ENCODE data around the gene ZNF837.

The ZNF837 gene

GRCh38 chr19:58367698-58368454, 13.0 kb downstream of the ZNF837 start:
- no peak for FAIRE-seq

DNA sequence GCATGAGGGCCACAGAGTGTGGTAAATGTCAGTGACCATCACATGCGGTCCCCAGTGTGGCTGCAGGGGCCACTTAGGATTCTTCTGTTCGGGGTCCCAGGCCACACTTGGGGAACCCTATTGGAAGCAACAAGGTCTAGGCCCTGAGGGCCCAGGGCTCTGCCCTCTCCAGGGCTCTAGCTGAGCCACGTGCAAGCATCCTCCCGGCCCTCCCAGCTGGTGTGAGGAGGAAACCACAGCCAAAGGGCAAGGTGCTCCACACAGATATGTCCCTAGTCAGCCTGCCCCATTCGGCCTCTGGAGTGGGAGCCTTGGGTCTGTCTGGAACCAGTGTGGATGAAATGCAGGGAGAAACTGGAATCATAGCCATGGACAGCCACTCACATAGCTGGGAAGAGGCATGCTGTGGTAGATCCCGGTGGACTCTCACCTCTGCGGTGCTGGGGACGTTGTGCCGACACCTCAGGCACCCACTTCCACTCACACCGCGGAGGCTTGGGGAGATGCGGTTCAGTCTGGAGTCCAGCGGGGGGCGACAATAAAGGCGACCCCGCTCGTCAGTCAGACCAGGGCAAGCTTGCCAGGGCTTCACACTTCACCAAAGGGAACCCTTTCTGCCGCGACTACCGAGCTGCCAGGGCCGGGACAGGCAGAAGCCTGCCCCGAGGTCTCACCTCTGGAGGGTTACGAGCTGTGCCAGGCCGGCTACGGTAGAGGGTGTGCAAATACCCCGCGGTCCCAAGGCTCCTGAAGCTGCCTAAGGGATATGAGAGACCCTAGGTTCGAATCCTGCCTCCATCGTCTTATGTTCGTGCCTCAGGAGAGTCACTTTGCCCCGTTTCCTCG, 14.0 kb downstream of the ZNF837 start:
- no peak for FAIRE-seq

- no peak for FAIRE-seq
Measured at GRCh38 chr19:58364146-58364545, 16.7 kb downstream of the ZNF837 start.

GRCh38 chr19:58362272-58362994, 18.4 kb downstream of the ZNF837 start, which contains the start of gene ZNF497:
TSS of gene ZNF497 (minus strand) at chr19:58362751. CDS start at chr19:58357635, 5,116 bp downstream.
- FAIRE-seq, result peak; percentile 15

GRCh38 chr19:58361900-58362271, 18.9 kb downstream of the ZNF837 start:
- no peak for FAIRE-seq

DNA sequence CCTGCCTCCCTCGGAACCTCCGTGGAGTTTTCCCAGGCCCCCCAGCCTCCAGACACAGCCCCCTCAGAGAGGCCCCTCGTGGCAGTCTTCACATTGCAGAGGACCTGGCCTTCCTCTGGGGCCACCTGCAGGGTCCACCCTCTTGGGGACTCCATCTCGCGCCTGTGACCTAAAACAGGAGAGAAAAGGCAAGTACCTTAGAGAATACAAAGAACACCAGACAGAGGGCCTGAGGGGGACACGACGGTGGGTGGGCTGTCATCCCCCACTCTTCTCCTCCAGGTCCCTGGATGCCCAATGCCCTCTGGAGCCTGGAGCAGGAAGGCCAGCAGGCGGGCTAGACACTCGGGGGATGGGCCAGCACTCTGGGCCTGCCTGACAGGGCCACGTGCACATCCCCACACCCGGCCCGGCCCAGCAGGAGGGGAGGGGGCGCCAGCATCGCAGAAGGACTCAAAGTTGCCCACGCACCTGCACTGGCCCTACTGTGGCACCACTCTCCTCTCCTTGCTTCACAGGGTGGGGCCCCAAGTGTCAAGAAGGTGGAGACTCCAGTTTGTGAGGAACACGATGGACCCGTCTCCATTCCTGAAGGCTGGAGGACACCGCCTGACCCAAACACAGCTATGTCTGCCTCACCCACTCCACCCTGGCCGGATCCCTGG, 23.2 kb downstream of the ZNF837 start:
- no peak for FAIRE-seq

DNA sequence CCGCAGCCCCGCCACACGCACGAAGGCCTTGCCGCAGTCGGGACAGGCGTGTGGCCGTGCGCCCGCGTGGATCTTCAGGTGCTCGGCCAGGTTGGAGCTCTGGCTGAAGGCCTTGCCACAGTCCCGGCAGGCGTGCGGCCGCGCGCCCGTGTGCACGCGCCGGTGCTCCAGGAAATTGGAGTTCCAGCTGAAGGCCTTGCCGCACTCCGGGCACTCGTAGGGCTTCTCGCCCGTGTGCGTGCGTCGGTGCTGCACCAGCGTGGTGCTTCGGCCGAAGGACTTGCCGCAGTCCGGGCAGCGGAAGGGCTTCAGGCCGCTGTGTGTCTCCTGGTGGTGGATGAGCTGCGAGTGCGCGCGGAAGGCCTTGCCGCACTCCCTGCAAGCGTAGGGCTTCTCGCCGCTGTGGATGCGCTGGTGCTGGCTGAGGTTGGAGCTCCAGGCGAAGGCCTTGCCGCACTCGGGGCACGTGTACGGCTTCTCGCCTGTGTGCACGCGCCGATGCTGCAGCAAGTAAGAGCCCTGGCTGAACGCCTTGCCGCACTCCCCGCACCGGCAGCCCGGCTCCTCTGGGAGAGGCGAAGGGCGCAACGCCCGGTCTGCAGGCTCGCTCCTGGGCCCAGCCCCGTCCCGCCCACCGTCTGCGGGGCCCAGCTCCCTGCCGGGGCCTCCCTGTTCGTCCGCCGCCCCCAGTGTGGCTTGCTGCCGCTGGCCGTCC, 23.9 kb downstream of the ZNF837 start:
- no peak for FAIRE-seq

- no peak for FAIRE-seq
Measured at GRCh38 chr19:58355908-58356765, 24.7 kb downstream of the ZNF837 start.

GRCh38 chr19:58355215-58355796, 25.5 kb downstream of the ZNF837 start:
- no peak for FAIRE-seq

DNA sequence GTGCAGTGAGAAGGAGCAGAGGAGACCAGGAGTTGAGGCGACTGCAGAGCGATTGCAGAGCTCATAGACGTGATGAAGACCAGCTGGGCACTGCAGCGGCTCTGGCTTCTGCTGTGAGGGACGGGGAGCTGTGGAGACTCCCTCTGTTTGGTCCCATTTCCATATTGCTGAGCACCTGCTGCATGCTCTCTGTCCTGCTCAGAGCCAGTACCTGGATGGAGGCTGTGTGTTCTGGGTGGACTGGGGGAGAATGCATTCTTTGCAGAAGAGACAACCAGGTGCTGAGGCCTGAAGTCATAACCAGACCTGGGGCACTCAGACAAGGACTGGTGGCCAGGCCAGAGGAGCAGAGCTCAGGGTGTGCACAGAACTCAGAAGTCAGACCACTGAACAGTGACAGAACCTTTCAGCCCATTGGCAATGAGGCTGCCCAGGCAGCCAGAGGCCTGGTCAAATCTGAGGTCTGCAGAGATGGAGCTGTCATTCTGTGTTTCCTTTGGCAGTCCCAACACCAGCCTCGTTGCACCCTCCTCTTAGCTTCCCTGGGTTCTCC, 26.3 kb downstream of the ZNF837 start:
- FAIRE-seq, result no peak

DNA sequence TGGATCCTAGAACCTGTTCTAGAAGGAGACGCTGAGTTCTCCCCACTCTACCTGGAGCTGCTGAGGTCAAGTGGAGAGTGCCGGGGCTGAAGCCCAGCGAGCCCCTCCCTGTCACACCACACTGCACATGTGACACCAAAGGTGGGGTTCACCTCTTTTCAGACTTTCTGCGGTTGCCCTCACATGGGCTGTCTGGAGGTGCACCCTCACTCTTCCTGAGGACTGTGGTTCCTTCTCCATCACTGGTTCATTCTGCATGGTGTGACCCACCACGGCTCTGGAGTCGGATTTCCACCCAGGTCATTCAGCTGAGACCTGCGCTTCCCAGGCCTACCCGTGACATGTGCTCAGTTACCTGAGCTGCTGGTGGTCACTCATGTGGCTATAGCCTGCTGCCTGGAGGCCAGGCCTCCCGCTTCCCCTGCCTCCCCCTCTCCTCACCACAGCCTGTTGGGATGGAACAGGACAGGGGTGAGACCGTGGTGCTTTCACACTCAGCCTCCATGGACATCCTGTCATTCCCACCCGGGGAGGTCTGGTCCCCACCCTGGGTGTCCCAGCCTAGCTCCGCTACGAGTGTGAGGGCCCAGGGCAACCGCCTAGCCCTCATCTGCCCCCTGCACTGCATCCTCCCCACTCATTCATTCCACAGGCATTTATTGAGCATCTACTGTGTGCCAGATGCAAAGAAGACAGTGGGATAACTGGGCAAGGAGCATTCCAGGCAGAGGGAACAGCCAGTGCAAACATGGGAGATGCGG, 26.9 kb downstream of the ZNF837 start:
- FAIRE-seq, result no peak

DNA sequence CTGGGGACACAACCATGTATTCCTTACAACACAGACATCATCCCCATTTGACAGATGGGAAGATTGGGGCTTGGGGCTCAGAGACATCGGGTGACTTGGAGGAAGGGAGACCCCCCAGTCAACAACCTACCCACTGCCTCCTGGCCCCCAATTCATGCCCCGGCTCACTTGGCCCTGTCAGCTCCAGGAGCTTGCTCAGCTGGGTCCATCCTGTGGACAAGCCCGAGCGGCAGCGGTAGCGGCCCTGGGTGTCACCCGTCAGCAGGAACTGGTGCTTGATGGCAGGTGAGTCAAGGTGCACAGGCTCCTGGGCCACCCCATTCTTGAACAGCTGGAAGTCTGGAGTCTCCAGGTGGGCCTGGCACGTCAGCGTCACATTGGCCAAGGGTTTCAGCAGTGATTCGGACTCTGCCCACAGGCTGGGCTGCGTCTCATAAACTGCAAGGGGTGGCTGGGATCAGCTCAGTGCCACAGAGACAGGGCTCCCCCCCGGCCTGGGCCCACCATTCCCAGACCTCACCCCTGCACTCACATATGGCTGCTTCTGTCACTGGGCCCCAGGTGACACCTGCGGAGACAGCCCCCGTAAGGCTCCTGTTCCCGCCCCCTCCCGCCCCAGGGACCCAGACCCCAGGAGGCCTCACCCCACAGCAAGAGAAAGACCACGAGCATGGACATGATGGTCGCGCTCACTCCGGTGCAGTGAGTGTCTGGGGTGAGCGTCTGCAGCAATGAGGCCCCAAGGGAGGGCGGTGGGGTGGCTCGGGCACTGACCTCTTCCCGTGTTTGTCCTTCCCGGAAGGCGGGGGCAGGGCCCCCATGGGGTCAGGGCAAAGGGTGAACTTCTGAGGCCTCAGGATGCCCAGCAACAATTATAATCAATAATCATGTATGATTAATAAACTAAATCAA, 27.8 kb downstream of the ZNF837 start, which contains the start of gene A1BG:
Gene A1BG, minus strand, starts transcription at position 733 of the 912 bp plus-strand sequence. Its CDS starts 55 bp downstream, at position 678.
- no peak for FAIRE-seq

GRCh38 chr19:58351990-58352755, 28.7 kb downstream of the ZNF837 start:
- FAIRE-seq, result no peak

- FAIRE-seq, result no peak
Measured at GRCh38 chr19:58351558-58351878, 29.3 kb downstream of the ZNF837 start.

DNA sequence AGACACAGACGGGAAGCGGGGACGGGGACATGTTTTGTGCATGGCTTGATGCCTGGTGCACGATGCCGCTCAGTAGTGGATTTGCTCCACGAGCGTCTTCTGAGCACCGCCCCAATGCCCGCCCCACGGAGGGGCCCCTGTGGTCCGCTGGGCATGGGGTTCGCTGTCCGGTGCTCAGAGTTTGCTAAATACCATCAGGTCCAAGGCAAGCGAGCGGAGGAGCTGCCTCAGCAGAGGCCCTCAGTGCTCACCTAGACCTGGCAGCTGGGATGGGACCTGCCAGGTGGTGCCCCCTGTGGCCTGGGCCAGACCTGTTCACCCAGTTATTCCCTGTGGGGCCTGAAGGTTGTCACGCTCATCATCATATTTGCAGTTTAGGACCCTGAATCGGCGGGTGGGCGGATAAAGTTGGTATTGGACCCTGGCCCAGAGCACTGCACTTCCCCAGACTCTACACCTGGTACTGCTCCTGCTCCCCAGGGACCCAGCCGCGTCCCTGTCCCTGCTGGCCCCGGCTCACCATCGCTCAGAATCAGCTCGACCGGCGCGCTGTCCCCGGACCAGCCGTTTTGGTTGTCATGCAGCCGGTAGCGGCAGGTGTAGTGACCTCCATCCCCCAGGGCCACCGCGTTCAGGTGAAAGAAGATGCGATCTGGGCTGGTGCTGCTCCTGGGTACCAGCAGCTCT, 29.8 kb downstream of the ZNF837 start:
- FAIRE-seq, result no peak

DNA sequence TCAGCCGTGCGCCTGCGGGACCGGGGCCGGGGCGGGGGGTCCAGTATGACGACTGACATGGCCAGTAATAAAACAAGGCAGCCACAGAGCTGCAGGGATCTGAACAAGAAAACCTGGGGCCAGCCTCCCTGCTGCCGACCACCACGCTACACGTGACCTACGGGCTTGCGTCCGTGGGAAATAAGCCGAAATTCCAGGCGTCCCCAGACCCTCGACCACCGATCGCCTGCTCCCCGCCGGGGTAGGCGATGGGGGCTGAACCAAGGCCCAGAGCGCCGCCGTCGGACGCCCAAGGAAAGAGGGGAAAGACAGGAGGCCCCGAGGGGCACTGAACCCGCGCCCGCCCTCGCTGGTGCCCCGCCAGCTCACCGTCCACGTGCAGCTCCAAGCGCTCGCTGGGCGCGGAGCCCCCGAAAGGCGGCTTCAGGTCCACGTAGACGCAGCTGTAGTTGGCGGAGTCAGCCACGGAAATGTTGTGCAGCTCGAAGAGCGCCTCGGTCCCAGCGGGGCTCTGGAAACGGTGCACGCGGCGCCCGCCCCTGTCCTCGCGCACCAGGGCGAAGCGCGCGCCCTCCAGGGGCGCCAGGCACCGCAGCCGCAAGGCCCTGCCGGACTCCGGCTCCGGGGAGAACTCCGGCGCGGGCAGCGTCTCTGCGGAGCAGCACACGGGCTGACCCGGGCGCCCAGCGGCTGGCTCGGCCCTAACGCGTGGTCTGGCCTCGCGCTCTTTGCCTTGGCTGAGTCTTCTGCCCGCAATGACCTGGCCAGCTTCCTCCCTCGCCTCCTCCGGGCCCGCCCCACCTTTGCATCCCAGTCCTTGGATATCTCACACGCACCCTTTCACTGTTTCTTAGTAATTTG, 30.6 kb downstream of the ZNF837 start:
- no peak for FAIRE-seq

Data from TTC549 (cell line).